ENCODE results near the gene PCDHA2. TPM values are rescaled to one million over a fixed set of nuclear protein-coding genes. Genes with fewer than 3 reads are reported as not detected.
"Not testable (repeated sequence)": the region's sequence is repeated elsewhere in the genome, so short reads cannot be mapped to it uniquely, and the experiment has no call there.

The PCDHA2 gene
- total and polyA plus RNA-seq, 5 experiments from 2014 or later = not detected

DNA sequence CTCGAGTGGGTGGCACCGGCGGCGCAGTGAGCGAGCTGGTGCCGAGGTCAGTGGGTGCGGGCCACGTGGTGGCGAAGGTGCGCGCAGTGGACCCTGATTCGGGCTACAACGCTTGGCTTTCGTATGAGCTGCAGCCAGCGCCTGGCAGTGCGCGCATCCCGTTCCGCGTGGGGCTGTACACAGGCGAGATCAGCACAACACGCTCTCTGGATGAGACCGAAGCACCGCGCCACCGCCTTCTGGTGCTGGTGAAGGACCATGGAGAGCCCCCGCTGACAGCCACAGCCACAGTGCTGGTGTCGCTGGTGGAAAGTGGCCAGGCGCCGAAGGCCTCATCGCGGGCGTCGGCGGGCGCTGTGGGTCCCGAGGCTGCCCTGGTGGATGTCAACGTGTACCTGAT is 28.8 kb downstream of the PCDHA2 start:
- Mint-ChIP-seq H3K36me3 (peaks cover 7 to 39% (median 15%) of the 10 kb centered on the region in 3 donors), H3K27me3 (peaks cover 18 to 31% (median 29%) of the 10 kb centered on the region in 5 donors), H3K9me3 (peaks cover 16 to 55% (median 25%) of the 10 kb centered on the region in 9 donors), H3K4me3 (no peak overlapping the region), H3K27ac (no peak overlapping the region), H3K4me1 (no peaks in the 10 kb centered on the region)
- DNase-seq (no peak), ATAC-seq (no peak)
- POLR2A ChIA-PET = no interaction called here

- peaks cover 15 to 48% (median 18%) of the 10 kb centered on the region in 3 donors for H3K36me3 Mint-ChIP-seq
- H3K9me3 Mint-ChIP-seq = peaks cover 13 to 69% (median 26%) of the 10 kb centered on the region in 9 donors
- H3K4me3 Mint-ChIP-seq = no peak within 1 kb of the TSS
- POLR2A ChIA-PET = no interaction called here
- ATAC-seq (no peak), DNase-seq (no peak)
- peaks cover 28 to 53% (median 42%) of the 10 kb centered on the region in 5 donors for H3K27me3 Mint-ChIP-seq
- H3K27ac Mint-ChIP-seq = no peak within 1 kb of the TSS
- H3K4me1 Mint-ChIP-seq = no peaks in the 10 kb centered on the region
These were observed 33.2 kb downstream of the PCDHA2 start, which contains the start of gene PCDHA6 for GRCh38 chr5:140827704-140828361. Gene PCDHA6 (plus strand): TSS chr5:140827960. CDS start chr5:140828092, 132 bp downstream.

DNA sequence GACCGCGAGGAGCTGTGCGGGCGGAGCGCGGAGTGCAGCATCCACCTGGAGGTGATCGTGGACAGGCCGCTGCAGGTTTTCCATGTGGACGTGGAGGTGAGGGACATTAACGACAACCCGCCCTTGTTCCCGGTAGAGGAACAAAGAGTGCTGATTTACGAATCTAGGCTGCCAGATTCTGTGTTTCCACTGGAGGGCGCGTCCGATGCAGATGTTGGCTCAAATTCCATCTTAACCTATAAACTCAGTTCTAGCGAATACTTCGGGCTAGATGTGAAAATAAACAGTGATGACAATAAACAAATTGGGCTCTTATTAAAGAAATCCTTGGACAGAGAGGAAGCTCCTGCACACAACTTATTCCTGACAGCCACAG is 33.7 kb downstream of the PCDHA2 start:
- POLR2A ChIA-PET = no interaction called here
- no peak for ATAC-seq
- Mint-ChIP-seq H3K4me3 (no peak overlapping the region), H3K36me3 (peaks cover 17 to 51% (median 21%) of the 10 kb centered on the region in 3 donors), H3K27ac (no peak overlapping the region), H3K4me1 (no peaks in the 10 kb centered on the region), H3K9me3 (peaks cover 13 to 72% (median 30%) of the 10 kb centered on the region in 9 donors), H3K27me3 (peaks cover 32 to 58% (median 46%) of the 10 kb centered on the region in 5 donors)
- DNase-seq = no peak

DNA sequence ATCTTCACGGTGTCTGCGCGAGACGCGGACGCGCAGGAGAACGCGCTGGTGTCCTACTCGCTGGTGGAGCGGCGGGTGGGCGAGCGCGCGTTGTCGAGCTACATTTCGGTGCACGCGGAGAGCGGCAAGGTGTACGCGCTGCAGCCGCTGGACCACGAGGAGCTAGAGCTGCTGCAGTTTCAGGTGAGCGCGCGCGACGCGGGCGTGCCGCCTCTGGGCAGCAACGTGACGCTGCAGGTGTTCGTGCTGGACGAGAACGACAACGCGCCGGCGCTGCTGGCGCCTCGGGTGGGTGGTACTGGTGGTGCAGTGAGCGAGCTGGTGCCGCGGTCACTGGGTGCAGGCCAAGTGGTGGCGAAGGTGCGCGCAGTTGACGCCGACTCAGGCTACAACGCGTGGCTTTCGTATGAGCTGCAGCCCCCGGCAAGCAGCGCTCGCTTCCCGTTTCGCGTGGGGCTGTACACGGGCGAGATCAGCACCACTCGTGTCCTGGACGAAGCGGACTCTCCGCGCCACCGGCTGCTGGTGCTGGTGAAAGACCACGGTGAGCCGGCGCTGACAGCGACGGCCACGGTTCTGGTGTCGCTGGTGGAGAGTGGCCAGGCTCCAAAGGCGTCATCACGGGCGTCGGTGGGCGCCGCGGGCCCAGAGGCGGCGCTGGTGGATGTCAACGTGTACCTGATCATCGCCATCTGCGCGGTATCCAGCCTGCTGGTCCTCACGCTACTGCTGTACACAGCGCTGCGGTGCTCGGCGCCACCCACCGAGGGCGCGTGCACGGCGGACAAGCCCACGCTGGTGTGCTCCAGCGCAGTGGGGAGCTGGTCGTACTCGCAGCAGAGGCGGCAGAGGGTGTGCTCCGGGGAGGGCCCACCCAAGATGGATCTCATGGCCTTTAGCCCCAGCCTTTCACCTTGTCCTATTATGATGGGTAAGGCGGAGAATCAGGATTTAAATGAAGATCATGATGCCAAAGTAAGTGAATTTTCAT is 35.2 kb downstream of the PCDHA2 start:
- DNase-seq, ATAC-seq, H3K4me1 Mint-ChIP-seq, H3K27ac Mint-ChIP-seq, H3K4me3 Mint-ChIP-seq, POLR2A ChIA-PET: not testable (repeated sequence)
- Mint-ChIP-seq H3K9me3 (peaks cover 16 to 78% (median 35%) of the 10 kb centered on the region in 9 donors), H3K36me3 (peaks cover 21 to 60% (median 28%) of the 10 kb centered on the region in 3 donors), H3K27me3 (peaks cover 38 to 70% (median 51%) of the 10 kb centered on the region in 5 donors)

DNA sequence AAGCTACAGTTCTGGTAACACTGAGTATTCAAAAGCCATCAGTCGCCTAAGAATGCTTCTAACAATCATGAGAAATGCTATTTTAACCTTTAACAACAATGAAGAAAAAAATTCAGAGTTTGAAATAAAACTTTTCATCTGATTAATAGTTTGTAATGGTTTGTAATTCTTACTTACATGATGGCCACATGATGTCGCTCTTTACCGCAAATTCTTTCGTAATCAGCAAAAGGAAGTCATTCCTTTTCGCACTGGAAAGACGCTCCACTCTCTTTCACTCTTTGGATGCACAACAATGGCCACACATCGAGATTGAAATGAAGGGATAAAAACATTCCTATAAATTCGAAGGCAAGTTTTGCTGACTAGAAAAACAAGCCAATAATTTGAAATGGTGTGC is 39.3 kb downstream of the PCDHA2 start, which contains the start of gene PCDHA7:
PCDHA7 (plus strand) TSS at position 277 of the 400 bp plus-strand sequence; CDS start at position 392, 115 bp downstream.
- H3K4me3 Mint-ChIP-seq = no peak within 1 kb of the TSS

DNA sequence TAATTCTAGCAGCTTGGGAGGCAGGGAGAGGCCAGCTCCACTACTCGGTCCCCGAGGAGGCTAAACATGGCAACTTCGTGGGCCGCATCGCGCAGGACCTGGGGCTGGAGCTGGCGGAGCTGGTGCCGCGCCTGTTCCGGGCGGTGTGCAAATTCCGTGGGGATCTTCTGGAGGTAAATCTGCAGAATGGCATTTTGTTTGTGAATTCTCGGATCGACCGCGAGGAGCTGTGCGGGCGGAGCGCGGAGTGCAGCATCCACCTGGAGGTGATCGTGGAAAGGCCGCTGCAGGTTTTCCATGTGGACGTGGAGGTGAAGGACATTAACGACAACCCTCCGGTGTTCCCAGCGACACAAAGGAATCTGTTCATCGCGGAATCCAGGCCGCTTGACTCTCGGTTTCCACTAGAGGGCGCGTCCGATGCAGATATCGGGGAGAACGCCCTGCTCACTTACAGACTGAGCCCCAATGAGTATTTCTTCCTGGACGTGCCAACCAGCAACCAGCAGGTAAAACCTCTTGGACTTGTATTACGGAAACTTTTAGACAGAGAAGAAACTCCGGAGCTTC is 39.9 kb downstream of the PCDHA2 start:
- Mint-ChIP-seq H3K36me3 (peaks cover 16 to 27% (median 17%) of the 10 kb centered on the region in 3 donors), H3K27me3 (peaks cover 25 to 65% (median 38%) of the 10 kb centered on the region in 5 donors), H3K9me3 (peaks cover 0 to 60% (median 23%) of the 10 kb centered on the region in 9 donors)
- DNase-seq, ATAC-seq, H3K4me3 Mint-ChIP-seq, H3K4me1 Mint-ChIP-seq, POLR2A ChIA-PET, H3K27ac Mint-ChIP-seq: not testable (repeated sequence)

More for the DNA sequence above, 39.3 kb downstream of the PCDHA2 start, which contains the start of gene PCDHA7:
- no peak within 1 kb of the TSS for H3K27ac Mint-ChIP-seq
- POLR2A ChIA-PET = no interaction called here
- ATAC-seq (no peak), DNase-seq (no peak)
- peaks cover 23 to 61% (median 35%) of the 10 kb centered on the region in 5 donors for H3K27me3 Mint-ChIP-seq
- no peaks in the 10 kb centered on the region for H3K4me1 Mint-ChIP-seq
- peaks cover 0 to 59% (median 25%) of the 10 kb centered on the region in 9 donors for H3K9me3 Mint-ChIP-seq
- H3K36me3 Mint-ChIP-seq = peaks cover 16 to 27% (median 17%) of the 10 kb centered on the region in 3 donors

- H3K9me3 Mint-ChIP-seq = peaks cover 0 to 67% (median 31%) of the 10 kb centered on the region in 9 donors
- ATAC-seq (no peak), DNase-seq (no peak)
- peaks cover 31 to 72% (median 44%) of the 10 kb centered on the region in 5 donors for H3K27me3 Mint-ChIP-seq
- POLR2A ChIA-PET = no interaction called here
- no peak overlapping the region for H3K4me3 Mint-ChIP-seq
- H3K27ac Mint-ChIP-seq = no peak overlapping the region
- H3K36me3 Mint-ChIP-seq = peaks cover 17 to 31% (median 23%) of the 10 kb centered on the region in 3 donors
- no peaks in the 10 kb centered on the region for H3K4me1 Mint-ChIP-seq
These were observed 41.2 kb downstream of the PCDHA2 start for GRCh38 chr5:140835622-140836510.

DNA sequence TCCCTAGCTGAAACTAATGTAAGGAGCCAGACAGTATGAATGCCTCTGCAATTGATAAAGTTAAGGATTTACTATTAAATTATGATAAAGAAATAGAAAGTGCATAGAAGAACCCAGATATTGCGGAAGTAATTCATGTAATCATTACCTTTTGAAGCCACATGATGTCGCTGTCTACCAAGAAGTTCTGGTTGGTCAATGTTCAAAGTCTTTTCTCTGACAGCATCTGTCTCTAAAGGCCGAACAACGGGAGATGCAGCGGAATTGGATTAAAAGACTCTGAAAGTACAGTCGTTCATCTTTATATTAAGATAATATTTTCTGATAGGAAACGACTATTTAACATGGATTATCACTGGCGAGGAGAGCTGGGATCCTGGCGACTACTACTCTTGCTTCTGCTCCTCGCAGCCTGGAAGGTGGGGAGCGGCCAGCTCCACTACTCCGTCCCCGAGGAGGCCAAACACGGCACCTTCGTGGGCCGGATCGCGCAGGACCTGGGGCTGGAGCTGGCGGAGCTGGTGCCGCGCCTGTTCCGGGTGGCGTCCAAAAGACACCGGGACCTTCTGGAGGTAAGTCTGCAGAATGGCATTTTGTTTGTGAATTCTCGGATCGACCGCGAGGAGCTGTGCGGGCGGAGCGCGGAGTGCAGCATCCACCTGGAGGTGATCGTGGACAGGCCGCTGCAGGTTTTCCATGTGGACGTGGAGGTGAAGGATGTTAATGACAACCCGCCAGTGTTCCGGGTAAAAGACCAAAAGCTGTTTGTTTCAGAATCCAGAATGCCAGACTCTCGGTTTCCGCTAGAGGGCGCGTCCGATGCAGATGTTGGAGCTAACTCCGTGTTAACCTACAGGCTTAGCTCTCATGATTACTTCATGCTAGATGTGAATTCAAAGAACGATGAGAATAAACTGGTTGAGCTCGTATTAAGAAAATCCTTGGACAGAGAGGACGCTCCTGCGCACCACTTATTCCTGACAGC is 46.6 kb downstream of the PCDHA2 start, which contains the start of gene PCDHA8:
PCDHA8 (plus strand) TSS at position 210 of the 985 bp plus-strand sequence; CDS start at position 345, 135 bp downstream.
- no peak for DNase-seq

GRCh38 chr5:140842798-140843733 is 48.4 kb downstream of the PCDHA2 start:
- no peak for DNase-seq
- peaks cover 7 to 28% (median 19%) of the 10 kb centered on the region in 3 donors for H3K36me3 Mint-ChIP-seq
- H3K4me1 Mint-ChIP-seq = no peaks in the 10 kb centered on the region
- H3K27ac Mint-ChIP-seq = no peak overlapping the region
- ATAC-seq = no peak
- H3K27me3 Mint-ChIP-seq = peaks cover 23 to 42% (median 27%) of the 10 kb centered on the region in 5 donors
- peaks cover 0 to 48% (median 27%) of the 10 kb centered on the region in 9 donors for H3K9me3 Mint-ChIP-seq
- POLR2A ChIA-PET = no interaction called here
- no peak overlapping the region for H3K4me3 Mint-ChIP-seq

More for the DNA sequence above, 46.6 kb downstream of the PCDHA2 start, which contains the start of gene PCDHA8:
- Mint-ChIP-seq H3K9me3 (peaks cover 0 to 49% (median 18%) of the 10 kb centered on the region in 9 donors), H3K36me3 (peaks cover 10 to 22% (median 10%) of the 10 kb centered on the region in 3 donors), H3K27me3 (peaks cover 13 to 38% (median 24%) of the 10 kb centered on the region in 5 donors), H3K27ac (peak within 1 kb of the TSS in 1 of 10 donors; percentile 53), H3K4me1 (no peaks in the 10 kb centered on the region), H3K4me3 (peak within 1 kb of the TSS in 1 of 10 donors; percentile 2)
- ATAC-seq = no peak
- POLR2A ChIA-PET = no interaction called here
